HepG2 (cell line): ENCODE data around the gene ERBB4. TPM values are rescaled to one million over a fixed set of nuclear protein-coding genes. Genes with fewer than 3 reads are reported as not detected.

Experiments
- ATAC-seq: fragments of 200-7000 bp; cut with Tn5 transposase; 3 replicates; pipeline ENCODE4 v1.9.1; 2020; ENCODE audit warnings: mild to moderate bottlenecking, moderate library complexity
- BruUV-seq: library from RNA; stranded (reverse); fragments of 400-500 nt; replicated peaks from 2 replicates; lab custom pipeline; 2021; lab: Mats Ljungman, UMichigan
- CTCF ChIA-PET: fragments of 300-600 bp; formaldehyde crosslinking; extraction: SDS; loops from one replicate; lab custom pipeline; 2021; ENCODE audit warnings: low total read pairs, inconsistent platforms, low intra/inter-chr PET ratio; lab: Yijun Ruan, JAX
- POLR2A ChIA-PET: fragments of 350-600 bp; sonication (Branson Sonifier 250); formaldehyde crosslinking; loops from one replicate; lab custom pipeline; 2020; ENCODE audit warnings: antibody characterized with exemption, inconsistent platforms; lab: Yijun Ruan, JAX
- DNase-seq: peaks from one replicate; pipeline ENCODE4 v3.0.0-alpha.2; 2015; ENCODE audit warnings: low spot score
- FAIRE-seq: peaks from 3 replicates; lab custom pipeline; 2011; peaks lifted over from hg19 to GRCh38; lab: Jason Lieb, UNC
- H2AFZ ChIP-seq: one replicate; pipeline ENCODE4 v1.6.1; 2011; ENCODE audit warnings: low read length, inconsistent platforms
- H3K27ac ChIP-seq: fragments of 300-600 bp; 3 replicates; pipeline ENCODE4 v1.8.0; 2011; ENCODE audit warnings: mixed run types, mild to moderate bottlenecking, mixed read lengths, low read length, inconsistent platforms; ENCODE audit not compliant: insufficient read depth; ENCODE audit errors: extremely low read length
- H3K27me3 ChIP-seq, 2 experiments: fragments of 200-600 bp in 1 of 2; 2 replicates in 1 of 2; 3 replicates in 1 of 2; pipeline versions ENCODE4 v1.6.0 to v1.8.0; 2011; ENCODE audit warnings: low read length in 2 of 2, mild to moderate bottlenecking in 2 of 2, moderate library complexity in 2 of 2, inconsistent platforms in 1 of 2; ENCODE audit not compliant: insufficient read depth in 2 of 2, control insufficient read depth in 1 of 2
- H3K36me3 ChIP-seq, 2 experiments: fragments of 200-600 bp in 1 of 2; replicated peaks in 1 of 2; 2 replicates in 1 of 2; 3 replicates in 1 of 2; pipeline versions ENCODE4 v1.5.1 to v1.8.0; 2011; ENCODE audit warnings: low read length in 2 of 2, inconsistent platforms in 1 of 2; ENCODE audit not compliant: insufficient read depth in 2 of 2, control insufficient read depth in 1 of 2
- H3K4me1 ChIP-seq: 2 replicates; pipeline ENCODE4 v1.5.1; 2012; ENCODE audit warnings: low read length, inconsistent platforms; ENCODE audit not compliant: insufficient read depth
- H3K4me2 ChIP-seq: 2 replicates; pipeline ENCODE4 v1.6.0; 2011; ENCODE audit warnings: low read depth, low read length, inconsistent platforms
- H3K4me3 ChIP-seq, 3 experiments: fragments of 200-600 bp in 1 of 3; sonication (generic), shearing (Covaris generic) in 1 of 3; replicated peaks in 1 of 3; 2 replicates each; pipeline ENCODE4 v1.5.1; 2011 to 2016; ENCODE audit warnings: low read length in 3 of 3, inconsistent platforms in 2 of 3, low read depth in 2 of 3, mild to moderate bottlenecking in 2 of 3, control low read depth in 1 of 3, mixed read lengths in 1 of 3; ENCODE audit not compliant: insufficient read depth in 1 of 3
- H3K79me2 ChIP-seq: one replicate; pipeline ENCODE4 v1.6.1; 2011; ENCODE audit warnings: low read length, inconsistent platforms; ENCODE audit not compliant: insufficient read depth
- H3K9ac ChIP-seq: 2 replicates; pipeline ENCODE4 v1.6.0; 2011; ENCODE audit warnings: mild to moderate bottlenecking, low read depth, low read length, inconsistent platforms; ENCODE audit not compliant: insufficient read depth
- H3K9me3 ChIP-seq: 2 replicates; pipeline ENCODE4 v1.5.1; 2012; ENCODE audit warnings: mild to moderate bottlenecking, low read length
- H4K20me1 ChIP-seq: 2 replicates; pipeline ENCODE4 v1.6.0; 2011; ENCODE audit warnings: inconsistent platforms, mild to moderate bottlenecking, low read length, moderate library complexity; ENCODE audit not compliant: insufficient read depth
- CEBPG ChIP-seq: IDR thresholded peaks from 2 replicates; pipeline ENCODE4 v1.6.1; 2016
- KLF16 ChIP-seq, 2 experiments: sonication (generic) in 1 of 2; formaldehyde crosslinking in 1 of 2; IDR thresholded peaks; 2 replicates each; pipeline versions ENCODE4 v1.6.1 to v1.8.0; 2016 to 2023; ENCODE audit warnings: missing genetic modification reagents in 2 of 2, missing compliant biosample characterization in 1 of 2
- MED8 ChIP-seq: sonication (generic); formaldehyde crosslinking; IDR thresholded peaks from 2 replicates; pipeline ENCODE4 v1.8.1; 2023; ENCODE audit warnings: mild to moderate bottlenecking, missing genetic modification reagents; ENCODE audit not compliant: insufficient replicate concordance
- NPAS2 ChIP-seq: sonication (generic); formaldehyde crosslinking; IDR thresholded peaks from 2 replicates; pipeline ENCODE4 v1.8.0; 2022; ENCODE audit warnings: mild to moderate bottlenecking, missing genetic modification reagents, borderline replicate concordance
- NR2C2 ChIP-seq: sonication (generic); formaldehyde crosslinking; IDR thresholded peaks from 2 replicates; pipeline ENCODE4 v1.4.0; 2020; ENCODE audit warnings: missing genetic modification reagents, mild to moderate bottlenecking, moderate library complexity, borderline replicate concordance
- SIN3A ChIP-seq: IDR thresholded peaks from 2 replicates; pipeline ENCODE4 v1.6.1; 2011; ENCODE audit warnings: low read depth, mild to moderate bottlenecking, control low read depth, low read length, borderline replicate concordance
- SP1 ChIP-seq, 2 experiments: fragments of 450-650 bp in 1 of 2; sonication (generic) in 1 of 2; formaldehyde crosslinking in 1 of 2; IDR thresholded peaks; 2 replicates each; pipeline versions ENCODE4 v1.4.0 to v1.6.1; 2016 to 2020; ENCODE audit warnings: missing genetic modification reagents in 1 of 2
- STAT5B ChIP-seq: sonication (generic); formaldehyde crosslinking; IDR thresholded peaks from 2 replicates; pipeline ENCODE4 v1.4.0; 2020; ENCODE audit warnings: missing genetic modification reagents
- TMF1 ChIP-seq: sonication (generic); formaldehyde crosslinking; IDR thresholded peaks from 2 replicates; pipeline ENCODE4 v1.8.1; 2022; ENCODE audit warnings: low read depth, missing genetic modification reagents
- XRCC5 ChIP-seq: fragments of 200-400 bp; formaldehyde crosslinking; optimal IDR thresholded peaks from 2 replicates; pipeline ENCODE3; 2017; ENCODE audit warnings: mild to moderate bottlenecking, low read length
- ZNF282 ChIP-seq: fragments of 450-650 bp; IDR thresholded peaks from 2 replicates; pipeline ENCODE4 v1.6.1; 2018; ENCODE audit not compliant: partially characterized antibody
- ZNF761 ChIP-seq: sonication (generic); formaldehyde crosslinking; conservative IDR thresholded peaks from 2 replicates; pipeline ENCODE4 v1.4.0; 2020; ENCODE audit warnings: mild to moderate bottlenecking, missing genetic modification reagents
- ZNF850 ChIP-seq: sonication (generic); formaldehyde crosslinking; conservative IDR thresholded peaks from 2 replicates; pipeline ENCODE4 v1.9.0; 2021; ENCODE audit warnings: mild to moderate bottlenecking, missing genetic modification reagents
- WGBS: methylation state at CpG from one replicate; pipeline ENCODE4 v1.1.6; 2017; ENCODE audit warnings: low lambda C conversion rate; 5-methylcytosine and 5-hydroxymethylcytosine counted together
- in situ Hi-C: cut with HindIII; loops from 2 replicates; pipeline ENCODE4 v1.10.0; 2017; ENCODE audit warnings: low pct_unique_long_range_greater_than_20kb; ENCODE audit not compliant: extremely low pct_ligation_motif_present
- intact Hi-C: fragments of 100-400 bp; cut with micrococcal nuclease; formaldehyde crosslinking; loops from one replicate; pipeline ENCODE4 v1.10.0; 2022; ENCODE audit not compliant: unreplicated experiment
- polyA plus RNA-seq, 8 experiments: library from polyadenylated mRNA; depleted of rRNA in 3 of 8; stranded (reverse) in 7 of 8; unstranded in 1 of 8; fragments of >200 nt; fragmentation: Illumina TruSeq in 4 of 8; extraction: Trizol in 4 of 8; gene quantifications; 2 replicates each; pipeline versions ENCODE4 v1.2.1 to v1.2.3, GENCODE V29; 2011 to 2016; ENCODE audit warnings: low read depth in 4 of 8, missing spikeins in 1 of 8, mixed read lengths in 1 of 8; ENCODE audit not compliant: insufficient read depth in 1 of 8
- total RNA-seq, 5 experiments: library from RNA; depleted of rRNA; stranded (reverse); fragments of >200 nt; fragmentation: Illumina TruSeq; extraction: Trizol; gene quantifications; 2 replicates each; pipeline ENCODE4 v1.2.3, GENCODE V29; 2016; ENCODE audit warnings: low read depth in 1 of 5
- TF ChIP-seq, protein P1 (sequence below): sonication (generic); formaldehyde crosslinking; IDR thresholded peaks from 2 replicates; pipeline ENCODE4 v1.4.0; 2020; ENCODE audit warnings: missing genetic modification reagents
- TF ChIP-seq, protein P2 (sequence below): sonication (generic); formaldehyde crosslinking; IDR thresholded peaks from 2 replicates; pipeline ENCODE4 v1.5.0; 2020; ENCODE audit warnings: mild to moderate bottlenecking, missing genetic modification reagents

Gene ERBB4
- total and polyA plus RNA-seq, 2 of the 13 experiments (the other 11 are each of a cell fraction or from before 2014, with no cell fraction given): not detected

DNA sequence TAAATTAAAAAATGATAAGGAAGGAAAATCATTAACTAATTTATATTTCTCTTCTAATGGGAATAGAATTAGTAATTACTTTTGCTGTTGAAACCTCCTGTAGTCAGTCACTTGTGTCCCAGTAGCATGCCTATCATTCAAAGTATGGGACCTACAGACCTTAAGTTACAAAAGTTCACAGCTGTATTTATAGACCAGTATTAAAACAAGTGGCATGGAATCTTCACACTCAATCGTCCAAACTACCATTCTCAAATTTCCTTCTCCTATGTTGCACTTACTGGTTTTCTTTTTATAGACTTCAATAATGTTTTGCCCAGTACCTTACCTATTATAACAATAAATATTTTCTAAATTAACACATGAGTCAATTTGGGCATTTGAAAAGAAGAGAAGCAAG lies 639.9 kb downstream of the ERBB4 start:
- ATAC-seq (no peak), FAIRE-seq (no peak), DNase-seq (no peak)
- intact Hi-C loops: no loop called here
- H3K27ac ChIP-seq: no peak overlapping the region
- no peak overlapping the region for H3K4me3 ChIP-seq
- no peaks in the 10 kb centered on the region for H3K27me3 ChIP-seq
- H3K4me1 ChIP-seq: no peaks in the 10 kb centered on the region
- TF ChIP-seq, protein P1, sequence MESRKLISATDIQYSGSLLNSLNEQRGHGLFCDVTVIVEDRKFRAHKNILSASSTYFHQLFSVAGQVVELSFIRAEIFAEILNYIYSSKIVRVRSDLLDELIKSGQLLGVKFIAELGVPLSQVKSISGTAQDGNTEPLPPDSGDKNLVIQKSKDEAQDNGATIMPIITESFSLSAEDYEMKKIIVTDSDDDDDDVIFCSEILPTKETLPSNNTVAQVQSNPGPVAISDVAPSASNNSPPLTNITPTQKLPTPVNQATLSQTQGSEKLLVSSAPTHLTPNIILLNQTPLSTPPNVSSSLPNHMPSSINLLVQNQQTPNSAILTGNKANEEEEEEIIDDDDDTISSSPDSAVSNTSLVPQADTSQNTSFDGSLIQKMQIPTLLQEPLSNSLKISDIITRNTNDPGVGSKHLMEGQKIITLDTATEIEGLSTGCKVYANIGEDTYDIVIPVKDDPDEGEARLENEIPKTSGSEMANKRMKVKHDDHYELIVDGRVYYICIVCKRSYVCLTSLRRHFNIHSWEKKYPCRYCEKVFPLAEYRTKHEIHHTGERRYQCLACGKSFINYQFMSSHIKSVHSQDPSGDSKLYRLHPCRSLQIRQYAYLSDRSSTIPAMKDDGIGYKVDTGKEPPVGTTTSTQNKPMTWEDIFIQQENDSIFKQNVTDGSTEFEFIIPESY (CRISPR knock-in tag): no peak
- TF ChIP-seq NR2C2: no peak
- CTCF ChIA-PET: no interaction called here
- H3K9me3 ChIP-seq: no peaks in the 10 kb centered on the region
- 2% methylated on average over 1 of the region's 1 CpG for WGBS
- no peak overlapping the region for H3K9ac ChIP-seq
- H4K20me1 ChIP-seq: no peaks in the 10 kb centered on the region
- no peak overlapping the region for H2AFZ ChIP-seq
- no TSS peak for BruUV-seq
- no peaks in the 10 kb centered on the region for H3K79me2 ChIP-seq
- H3K36me3 ChIP-seq: no peaks in the 10 kb centered on the region
- no peak overlapping the region for H3K4me2 ChIP-seq
- POLR2A ChIA-PET: no interaction called here
- in situ Hi-C loops: no loop called here

DNA sequence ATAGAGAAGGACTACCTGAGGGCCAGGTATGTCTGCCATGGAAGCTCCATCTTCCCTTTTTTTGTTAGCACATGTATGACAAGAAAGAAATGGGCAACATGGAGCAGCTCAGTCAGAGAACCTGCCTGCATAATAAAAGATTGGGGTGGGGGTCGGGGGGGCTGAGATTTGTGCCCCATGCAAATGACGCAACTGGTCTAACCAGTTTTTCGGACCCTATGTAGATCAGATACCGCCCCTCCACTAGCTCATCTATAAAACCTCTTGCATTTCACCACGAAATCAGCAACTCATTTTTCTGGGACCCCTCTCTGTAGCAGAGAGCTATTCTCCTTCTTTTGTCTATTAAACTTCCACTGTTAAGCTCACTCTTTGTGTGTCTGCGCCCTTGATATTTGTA lies 657.2 kb downstream of the ERBB4 start:
- H4K20me1 ChIP-seq: no peaks in the 10 kb centered on the region
- H3K79me2 ChIP-seq: no peaks in the 10 kb centered on the region
- 23% methylated on average over 6 of the region's 6 CpGs for WGBS
- H3K4me3 ChIP-seq: no peak overlapping the region
- ChIA-PET CTCF (no interaction called here), POLR2A (no interaction called here)
- in situ Hi-C loops: no loop called here
- BruUV-seq: no TSS peak
- DNase-seq (no peak), FAIRE-seq (no peak), ATAC-seq (no peak)
- no peak overlapping the region for H2AFZ ChIP-seq
- H3K4me1 ChIP-seq: no peaks in the 10 kb centered on the region
- no peaks in the 10 kb centered on the region for H3K36me3 ChIP-seq
- H3K9me3 ChIP-seq: no peaks in the 10 kb centered on the region
- intact Hi-C loops: loop anchor here (5.0 kb wide), 1 partner anchor 254 kb away; no protein-coding TSS in a partner anchor
- no peak overlapping the region for H3K27ac ChIP-seq
- H3K9ac ChIP-seq: no peak overlapping the region
- H3K27me3 ChIP-seq: no peaks in the 10 kb centered on the region
- no peak overlapping the region for H3K4me2 ChIP-seq
- TF ChIP-seq ZNF282: no peak
- TF ChIP-seq KLF16 (CRISPR knock-in tag; IDR thresholded peaks at IDR 0.05): no peak
- no peak for TF ChIP-seq ZNF761
- TF ChIP-seq MED8 (CRISPR knock-in tag): no peak
- no peak for TF ChIP-seq SIN3A
- TF ChIP-seq STAT5B (CRISPR knock-in tag): no peak
- TF ChIP-seq ZNF850 (CRISPR knock-in tag): no peak
- no peak for TF ChIP-seq TMF1 (CRISPR knock-in tag)
- TF ChIP-seq SP1 (IDR thresholded peaks at IDR 0.05): no peak
- TF ChIP-seq SP1 (CRISPR knock-in tag; IDR thresholded peaks at IDR 0.05): no peak
- TF ChIP-seq NPAS2: no peak
- TF ChIP-seq CEBPG (CRISPR knock-in tag): no peak
- TF ChIP-seq, protein P2, sequence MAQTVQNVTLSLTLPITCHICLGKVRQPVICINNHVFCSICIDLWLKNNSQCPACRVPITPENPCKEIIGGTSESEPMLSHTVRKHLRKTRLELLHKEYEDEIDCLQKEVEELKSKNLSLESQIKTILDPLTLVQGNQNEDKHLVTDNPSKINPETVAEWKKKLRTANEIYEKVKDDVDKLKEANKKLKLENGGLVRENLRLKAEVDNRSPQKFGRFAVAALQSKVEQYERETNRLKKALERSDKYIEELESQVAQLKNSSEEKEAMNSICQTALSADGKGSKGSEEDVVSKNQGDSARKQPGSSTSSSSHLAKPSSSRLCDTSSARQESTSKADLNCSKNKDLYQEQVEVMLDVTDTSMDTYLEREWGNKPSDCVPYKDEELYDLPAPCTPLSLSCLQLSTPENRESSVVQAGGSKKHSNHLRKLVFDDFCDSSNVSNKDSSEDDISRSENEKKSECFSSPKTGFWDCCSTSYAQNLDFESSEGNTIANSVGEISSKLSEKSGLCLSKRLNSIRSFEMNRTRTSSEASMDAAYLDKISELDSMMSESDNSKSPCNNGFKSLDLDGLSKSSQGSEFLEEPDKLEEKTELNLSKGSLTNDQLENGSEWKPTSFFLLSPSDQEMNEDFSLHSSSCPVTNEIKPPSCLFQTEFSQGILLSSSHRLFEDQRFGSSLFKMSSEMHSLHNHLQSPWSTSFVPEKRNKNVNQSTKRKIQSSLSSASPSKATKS (CRISPR knock-in tag): no peak
- TF ChIP-seq XRCC5: no peak
